Fibroblast of lung (primary cell): ENCODE data around the gene LRRC9. TPM values are rescaled to one million over a fixed set of nuclear protein-coding genes. Genes with fewer than 3 reads are reported as not detected.
A peak's percentile ranks its signal among the peaks of the same experiment; 100 is the strongest.

Experiments used
- DNase-seq, 2 donors: peaks; one replicate each; pipeline versions ENCODE4 v3.0.0 to v3.0.0-alpha.2; 2010; ENCODE audit warnings: low read depth in 2 of 2
- H2AFZ ChIP-seq: 2 replicates; pipeline ENCODE4 v1.5.1; 2012; ENCODE audit warnings: low read length, control low read depth, inconsistent platforms
- H3K27ac ChIP-seq: 2 replicates; pipeline ENCODE4 v1.5.1; 2011; ENCODE audit warnings: low read length, control low read depth; ENCODE audit not compliant: insufficient read depth
- H3K27me3 ChIP-seq: 2 replicates; pipeline ENCODE4 v1.5.1; 2011; ENCODE audit warnings: mild to moderate bottlenecking, low read length; ENCODE audit not compliant: control insufficient read depth, insufficient read depth
- H3K36me3 ChIP-seq: 2 replicates; pipeline ENCODE4 v1.5.1; 2011; ENCODE audit warnings: low read length; ENCODE audit not compliant: control insufficient read depth, insufficient read depth
- H3K4me1 ChIP-seq: 2 replicates; pipeline ENCODE4 v1.5.1; 2011; ENCODE audit warnings: low read length; ENCODE audit not compliant: control insufficient read depth, insufficient read depth; ENCODE audit errors: extremely low read depth
- H3K4me2 ChIP-seq: 2 replicates; pipeline ENCODE4 v1.5.1; 2011; ENCODE audit warnings: low read length, control low read depth; ENCODE audit not compliant: insufficient read depth; ENCODE audit errors: extremely low read depth
- H3K4me3 ChIP-seq, 4 experiments: fragments of 200-600 bp in 1 of 4; sonication (generic) in 1 of 4; replicated peaks in 1 of 4; 2 replicates each; pipeline ENCODE4 v1.5.1; 2011 to 2016; ENCODE audit warnings: low read length in 4 of 4, low read depth in 3 of 4, mild to moderate bottlenecking in 3 of 4, control low read depth in 2 of 4, inconsistent platforms in 1 of 4, mixed read lengths in 1 of 4; ENCODE audit not compliant: insufficient read depth in 1 of 4; ENCODE audit errors: control extremely low read depth in 1 of 4
- H3K79me2 ChIP-seq: 2 replicates; pipeline ENCODE4 v1.5.1; 2012; ENCODE audit warnings: mild to moderate bottlenecking, low read length, inconsistent platforms; ENCODE audit not compliant: control insufficient read depth, insufficient read depth
- H3K9ac ChIP-seq: 2 replicates; pipeline ENCODE4 v1.5.1; 2011; ENCODE audit warnings: mild to moderate bottlenecking, low read length, control low read depth; ENCODE audit not compliant: insufficient read depth
- H3K9me3 ChIP-seq: 2 replicates; pipeline ENCODE4 v1.5.1; 2012; ENCODE audit warnings: low read depth, low read length; ENCODE audit not compliant: control insufficient read depth, insufficient read depth
- H4K20me1 ChIP-seq: 2 replicates; pipeline ENCODE4 v1.5.1; 2011; ENCODE audit warnings: low read length; ENCODE audit not compliant: control insufficient read depth, insufficient read depth; ENCODE audit errors: extremely low read depth
- CTCF ChIP-seq, 2 donors: IDR thresholded peaks in 1 of 2; conservative IDR thresholded peaks in 1 of 2; 1 replicate in 1 of 2; 2 replicates in 1 of 2; pipeline ENCODE4 v1.5.1; 2011 to 2012; ENCODE audit warnings: low read length in 2 of 2, control low read depth in 1 of 2, inconsistent platforms in 1 of 2, low read depth in 1 of 2, mild to moderate bottlenecking in 1 of 2
- EZH2 ChIP-seq: IDR thresholded peaks from 2 replicates; pipeline ENCODE4 v1.5.1; 2012; ENCODE audit warnings: low read length, control low read depth, mild to moderate bottlenecking; ENCODE audit errors: missing control alignments
- polyA plus RNA-seq, 2 donors: library from polyadenylated mRNA; depleted of rRNA in 1 of 2; stranded (reverse) in 1 of 2; unstranded in 1 of 2; fragments of >200 nt; gene quantifications; 2 replicates each; pipeline ENCODE4 v1.2.1, GENCODE V29; 2011 to 2012; ENCODE audit warnings: missing spikeins in 1 of 2
- total RNA-seq: library from RNA; depleted of rRNA; stranded (reverse); fragments of >200 nt; gene quantifications from 2 replicates; pipeline ENCODE4 v1.2.1, GENCODE V29; 2014

LRRC9 gene
- total and polyA plus RNA-seq, 2 donors (not counting 1 experiment from before 2014, with no cell fraction given) = not detected

- Histone ChIP-seq H3K4me1 (peaks cover 9% of the 10 kb centered on the region), H3K27me3 (no peaks in the 10 kb centered on the region), H3K4me3 (no peak overlapping the region), H3K9ac (no peak overlapping the region), H3K79me2 (peaks cover 91% of the 10 kb centered on the region), H3K27ac (peak overlapping the region; percentile 9), H3K36me3 (no peaks in the 10 kb centered on the region), H3K9me3 (no peaks in the 10 kb centered on the region), H2AFZ (no peak overlapping the region), H4K20me1 (no peaks in the 10 kb centered on the region), H3K4me2 (peak overlapping the region; percentile 23)
- DNase-seq = peak in 1 of 2 donors; percentile 59
- TF ChIP-seq EZH2 (no peak), CTCF (conservative IDR thresholded peaks at IDR 0.05 in 1 of 2, IDR thresholded peaks at IDR 0.05 in 1 of 2; ENCODE audit: low read depth in 1 of 2, low read length in 2 of 2) (no peak)
Measured at GRCh38 chr14:60101786-60102185, 181.8 kb downstream of the LRRC9 start.

GRCh38 chr14:60102389-60102788, 182.4 kb downstream of the LRRC9 start:
- no peaks in the 10 kb centered on the region for H3K9me3 ChIP-seq
- DNase-seq = peak; percentile 91 to 93
- H3K4me1 ChIP-seq = peaks cover 9% of the 10 kb centered on the region
- H3K79me2 ChIP-seq = peaks cover 90% of the 10 kb centered on the region
- no peak overlapping the region for H2AFZ ChIP-seq
- H3K4me3 ChIP-seq = no peak overlapping the region
- TF ChIP-seq CTCF (conservative IDR thresholded peaks at IDR 0.05 in 1 of 2, IDR thresholded peaks at IDR 0.05 in 1 of 2; ENCODE audit: low read depth in 1 of 2, low read length in 2 of 2) (no peak), EZH2 (no peak)
- H3K27me3 ChIP-seq = no peaks in the 10 kb centered on the region
- H4K20me1 ChIP-seq = no peaks in the 10 kb centered on the region
- peak overlapping the region; percentile 41 for H3K27ac ChIP-seq
- H3K36me3 ChIP-seq = no peaks in the 10 kb centered on the region
- H3K9ac ChIP-seq = no peak overlapping the region
- H3K4me2 ChIP-seq = no peak overlapping the region

- peak; percentile 54 to 86 for DNase-seq
- Histone ChIP-seq H3K27me3 (no peaks in the 10 kb centered on the region), H3K36me3 (no peaks in the 10 kb centered on the region), H4K20me1 (no peaks in the 10 kb centered on the region), H3K4me2 (no peak overlapping the region), H3K4me3 (no peak overlapping the region), H2AFZ (no peak overlapping the region), H3K79me2 (peaks cover 83% of the 10 kb centered on the region), H3K9ac (no peak overlapping the region), H3K9me3 (no peaks in the 10 kb centered on the region), H3K27ac (no peak overlapping the region), H3K4me1 (peaks cover 9% of the 10 kb centered on the region)
- TF ChIP-seq EZH2 (no peak), CTCF (conservative IDR thresholded peaks at IDR 0.05 in 1 of 2, IDR thresholded peaks at IDR 0.05 in 1 of 2; ENCODE audit: low read depth in 1 of 2, low read length in 2 of 2) (no peak)
Measured at GRCh38 chr14:60106339-60106738, 186.4 kb downstream of the LRRC9 start.
